Tibial nerve (tissue), 4 donors: ENCODE measurements around the gene YTHDF2. TPM values are rescaled to one million over a fixed set of nuclear protein-coding genes. Genes with fewer than 3 reads are reported as not detected.
"Not testable (repeated sequence)": the region's sequence is repeated elsewhere in the genome, so short reads cannot be mapped to it uniquely, and the experiment has no call there.

Experiments used
- DNase-seq, 2 donors: peaks; one replicate each; pipeline ENCODE4 v3.0.0-alpha.2; 2019; ENCODE audit warnings: low spot score in 2 of 2
- H3K27ac ChIP-seq, 4 donors: fragments of 200-600 bp; sonication (generic) in 3 of 4; one replicate each; pipeline ENCODE4 v1.5.1; 2017 to 2019; ENCODE audit warnings: mild to moderate bottlenecking in 1 of 4
- H3K27me3 ChIP-seq, 2 donors: fragments of 200-600 bp; sonication (generic) in 1 of 2; one replicate each; pipeline versions ENCODE4 v1.5.1 to v1.6.0; 2017 to 2019
- H3K36me3 ChIP-seq, 3 donors: fragments of 200-600 bp; sonication (generic); one replicate each; pipeline ENCODE4 v1.5.1; 2018 to 2019
- H3K4me1 ChIP-seq, 4 donors: fragments of 200-600 bp; sonication (generic) in 3 of 4; one replicate each; pipeline ENCODE4 v1.5.1; 2017 to 2019
- H3K4me3 ChIP-seq, 4 donors: fragments of 200-600 bp; sonication (generic) in 3 of 4; one replicate each; pipeline ENCODE4 v1.5.1; 2017 to 2019; ENCODE audit warnings: mild to moderate bottlenecking in 1 of 4, moderate library complexity in 1 of 4
- H3K9me3 ChIP-seq, 4 donors: fragments of 200-600 bp; sonication (generic) in 3 of 4; one replicate each; pipeline ENCODE4 v1.5.1; 2017 to 2019
- EP300 ChIP-seq, 2 donors: sonication (generic); formaldehyde crosslinking; IDR thresholded peaks; one replicate each; pipeline ENCODE4 v1.6.1; 2017; ENCODE audit warnings: antibody characterized with exemption in 2 of 2, mild to moderate bottlenecking in 1 of 2
- POLR2A ChIP-seq, 2 donors: fragments of 450-650 bp; IDR thresholded peaks; one replicate each; pipeline ENCODE4 v1.6.1; 2017; ENCODE audit warnings: antibody characterized with exemption in 2 of 2, mild to moderate bottlenecking in 2 of 2, moderate library complexity in 2 of 2
- WGBS, 2 donors: methylation state at CpG; one replicate each; pipeline ENCODE4 v1.1.5; 2018; 5-methylcytosine and 5-hydroxymethylcytosine counted together
- total RNA-seq, 4 donors: library from RNA; depleted of rRNA; stranded (reverse); fragments of >200 nt; gene quantifications; one replicate each; pipeline ENCODE4 v1.1.0, GENCODE V29; 2016
- TF ChIP-seq, protein P1 (sequence below), 5 experiments: fragments of 200-600 bp in 3 of 5; fragments of 450-650 bp in 2 of 5; sonication (generic) in 3 of 5; IDR thresholded peaks; one replicate each; pipeline ENCODE4 v1.5.1; 2016 to 2019; ENCODE audit warnings: antibody characterized with exemption in 5 of 5, mild to moderate bottlenecking in 3 of 5, moderate library complexity in 2 of 5

YTHDF2 gene
- total RNA-seq, 4 donors from 2014 or later, result 40.4 to 42.8 (median 41.0) TPM

- peak overlapping the region; percentile 63 to 93 (median 89) for H3K27ac ChIP-seq
- H3K4me3 ChIP-seq, result peak overlapping the region; percentile 73 to 87 (median 80)
- no peak for DNase-seq
- H3K36me3 ChIP-seq, result peaks cover 0 to 40% (median 3%) of the 10 kb centered on the region in 3 donors
- TF ChIP-seq, protein P1, sequence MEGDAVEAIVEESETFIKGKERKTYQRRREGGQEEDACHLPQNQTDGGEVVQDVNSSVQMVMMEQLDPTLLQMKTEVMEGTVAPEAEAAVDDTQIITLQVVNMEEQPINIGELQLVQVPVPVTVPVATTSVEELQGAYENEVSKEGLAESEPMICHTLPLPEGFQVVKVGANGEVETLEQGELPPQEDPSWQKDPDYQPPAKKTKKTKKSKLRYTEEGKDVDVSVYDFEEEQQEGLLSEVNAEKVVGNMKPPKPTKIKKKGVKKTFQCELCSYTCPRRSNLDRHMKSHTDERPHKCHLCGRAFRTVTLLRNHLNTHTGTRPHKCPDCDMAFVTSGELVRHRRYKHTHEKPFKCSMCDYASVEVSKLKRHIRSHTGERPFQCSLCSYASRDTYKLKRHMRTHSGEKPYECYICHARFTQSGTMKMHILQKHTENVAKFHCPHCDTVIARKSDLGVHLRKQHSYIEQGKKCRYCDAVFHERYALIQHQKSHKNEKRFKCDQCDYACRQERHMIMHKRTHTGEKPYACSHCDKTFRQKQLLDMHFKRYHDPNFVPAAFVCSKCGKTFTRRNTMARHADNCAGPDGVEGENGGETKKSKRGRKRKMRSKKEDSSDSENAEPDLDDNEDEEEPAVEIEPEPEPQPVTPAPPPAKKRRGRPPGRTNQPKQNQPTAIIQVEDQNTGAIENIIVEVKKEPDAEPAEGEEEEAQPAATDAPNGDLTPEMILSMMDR (IDR thresholded peaks at IDR 0.05), result no peak
- TF ChIP-seq POLR2A (IDR thresholded peaks at IDR 0.05) (no peak), EP300 (IDR thresholded peaks at IDR 0.05) (no peak)
- WGBS, 2 donors, result 0 to 1% methylated on average over 53 of the region's 53 CpGs
- H3K27me3 ChIP-seq, result no peaks in the 10 kb centered on the region
- H3K9me3 ChIP-seq, result no peaks in the 10 kb centered on the region
- H3K4me1 ChIP-seq, result peaks cover 3 to 53% (median 23%) of the 10 kb centered on the region in 4 donors
Measured at GRCh38 chr1:28737307-28738132, 780 bp downstream of the YTHDF2 start.

- TF ChIP-seq, protein P1 (IDR thresholded peaks at IDR 0.05), result no peak
- TF ChIP-seq EP300 (IDR thresholded peaks at IDR 0.05) (no peak), POLR2A (IDR thresholded peaks at IDR 0.05) (no peak)
- Histone ChIP-seq H3K4me3 (no peak overlapping the region), H3K9me3 (no peaks in the 10 kb centered on the region), H3K4me1 (peaks cover 3 to 76% (median 31%) of the 10 kb centered on the region in 4 donors), H3K27ac (no peak overlapping the region), H3K36me3 (peaks cover 0 to 66% (median 18%) of the 10 kb centered on the region in 3 donors), H3K27me3 (no peaks in the 10 kb centered on the region)
- no peak for DNase-seq
Measured at GRCh38 chr1:28740118-28740517, 3.4 kb downstream of the YTHDF2 start.

DNA sequence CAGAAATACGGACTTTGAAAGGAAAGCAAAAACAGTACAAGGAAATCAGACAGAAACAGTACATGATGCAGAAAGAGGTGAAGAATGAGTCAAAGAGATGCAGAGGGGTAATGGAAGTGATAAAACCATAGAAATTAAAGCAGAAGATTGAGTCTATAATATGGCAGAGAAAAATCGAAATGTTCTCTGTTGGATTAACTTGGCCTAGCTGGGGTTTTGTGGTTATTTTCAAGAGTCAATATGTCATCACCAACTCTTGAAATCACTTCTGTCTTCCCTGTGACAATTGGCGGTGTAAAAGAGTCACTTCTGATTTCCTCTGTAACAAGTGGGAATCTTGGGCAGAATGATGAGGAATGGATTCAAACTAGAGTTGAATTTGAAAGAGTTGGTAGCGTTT, 7.4 kb downstream of the YTHDF2 start:
- no peak for DNase-seq
- TF ChIP-seq, protein P1 (IDR thresholded peaks at IDR 0.05), result no peak
- TF ChIP-seq EP300 (IDR thresholded peaks at IDR 0.05) (no peak), POLR2A (IDR thresholded peaks at IDR 0.05) (no peak)
- H3K27ac ChIP-seq, result no peak overlapping the region
- WGBS, 2 donors, result 77% methylated on average over 4 of the region's 4 CpGs
- H3K9me3 ChIP-seq, result no peaks in the 10 kb centered on the region
- H3K27me3 ChIP-seq, result no peaks in the 10 kb centered on the region
- peaks cover 0 to 87% (median 31%) of the 10 kb centered on the region in 4 donors for H3K4me1 ChIP-seq
- H3K4me3 ChIP-seq, result no peak overlapping the region
- H3K36me3 ChIP-seq, result peaks cover 0 to 66% (median 21%) of the 10 kb centered on the region in 3 donors

DNA sequence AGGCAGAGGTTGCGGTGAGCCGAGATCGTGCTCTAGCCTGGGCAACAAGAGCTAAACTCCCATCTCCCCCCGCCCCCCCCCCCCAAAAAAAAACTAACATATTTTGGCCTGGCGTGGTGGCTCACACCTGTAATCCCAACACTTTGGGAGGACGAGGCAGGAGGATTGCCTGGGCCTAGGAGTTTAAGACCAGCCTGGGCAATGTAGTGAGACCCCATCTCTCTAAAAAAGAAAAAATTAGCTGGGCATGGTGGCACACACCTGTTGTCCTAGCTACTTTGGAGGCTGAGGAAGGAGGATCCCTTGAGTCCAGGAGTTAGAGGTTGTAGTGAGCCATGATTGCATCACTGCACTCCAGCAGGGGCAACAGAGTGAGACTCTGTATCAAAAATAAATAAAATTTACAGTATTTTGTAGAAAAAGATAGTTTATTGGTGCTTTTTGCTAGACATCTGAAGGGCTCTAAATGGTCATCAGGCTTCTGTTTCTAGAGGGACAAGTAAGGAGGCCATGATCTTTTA, 9.0 kb downstream of the YTHDF2 start:
- no peak for TF ChIP-seq EP300 (IDR thresholded peaks at IDR 0.05)
- TF ChIP-seq, protein P1 (IDR thresholded peaks at IDR 0.05), result no peak
- TF ChIP-seq POLR2A (IDR thresholded peaks at IDR 0.05), result no peak
- Histone ChIP-seq H3K9me3 (no peaks in the 10 kb centered on the region), H3K4me1 (peaks cover 0 to 87% (median 28%) of the 10 kb centered on the region in 4 donors), H3K27me3 (no peaks in the 10 kb centered on the region), H3K27ac (no peak overlapping the region), H3K4me3 (no peak overlapping the region), H3K36me3 (peaks cover 0 to 51% (median 21%) of the 10 kb centered on the region in 3 donors)
- WGBS, 2 donors, result 97% methylated on average over 6 of the region's 6 CpGs
- no peak for DNase-seq

GRCh38 chr1:28750330-28750729, 13.6 kb downstream of the YTHDF2 start:
- Histone ChIP-seq H3K9me3 (no peaks in the 10 kb centered on the region), H3K27ac (no peak overlapping the region), H3K36me3 (peaks cover 0 to 13% (median 1%) of the 10 kb centered on the region in 3 donors), H3K27me3 (no peaks in the 10 kb centered on the region), H3K4me3 (no peak overlapping the region), H3K4me1 (peaks cover 0 to 95% (median 39%) of the 10 kb centered on the region in 4 donors)
- WGBS, 2 donors, result 72 to 82% methylated on average over 5 of the region's 5 CpGs
- TF ChIP-seq EP300 (IDR thresholded peaks at IDR 0.05) (no peak), POLR2A (IDR thresholded peaks at IDR 0.05) (no peak)
- TF ChIP-seq, protein P1 (IDR thresholded peaks at IDR 0.05), result no peak
- DNase-seq, result no peak

DNA sequence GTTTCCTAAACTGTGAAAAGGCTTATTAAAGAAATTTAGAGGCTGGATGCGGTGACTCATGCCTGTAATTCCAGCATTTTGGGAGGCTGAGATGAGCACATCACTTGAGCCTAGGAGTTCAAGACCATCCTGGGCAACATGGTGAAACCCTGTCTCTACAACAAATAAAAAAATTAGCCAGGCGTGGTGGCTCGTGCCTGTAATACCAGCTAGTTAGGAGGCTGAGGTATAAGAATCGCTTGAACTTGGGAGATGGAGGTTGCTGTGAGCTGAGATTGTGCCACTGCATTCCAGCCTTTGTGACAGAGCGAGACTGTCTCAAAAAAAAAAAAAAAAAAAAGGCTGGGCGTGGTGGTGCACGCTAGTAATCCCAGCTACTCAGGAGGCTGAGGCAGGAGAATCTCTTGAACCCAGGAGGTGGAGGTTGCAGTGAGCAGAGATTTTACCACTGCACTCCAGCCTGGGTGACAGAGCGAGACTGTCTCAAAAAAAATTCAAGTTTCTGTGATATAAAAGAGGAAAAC, 14.1 kb downstream of the YTHDF2 start:
- not testable (repeated sequence) for H3K9me3 ChIP-seq, H3K27ac ChIP-seq, H3K4me3 ChIP-seq, H3K36me3 ChIP-seq, H3K27me3 ChIP-seq, DNase-seq
- H3K4me1 ChIP-seq, result peaks cover 0 to 97% (median 41%) of the 10 kb centered on the region in 4 donors
- 80 to 88% methylated on average over 8 of the region's 8 CpGs for whole genome bisulfite sequencing, 2 donors
